ENCODE data around the gene TIMP2. TPM values are rescaled to one million over a fixed set of nuclear protein-coding genes. Genes with fewer than 3 reads are reported as not detected.
"Not testable (repeated sequence)": the region's sequence is repeated elsewhere in the genome, so short reads cannot be mapped to it uniquely, and the experiment has no call there.

The TIMP2 gene
- total RNA-seq, 1 experiment from 2014 or later = 60.5 TPM

GRCh38 chr17:78912082-78912481 is 13.1 kb downstream of the TIMP2 start:
- ChIA-PET CTCF (no interaction called here), POLR2A (ENCODE audit: low non-redundant PET) (no interaction called here)
- H3K36me3 ChIP-seq (ENCODE audit: insufficient read depth, low read length, poor library complexity, severe bottlenecking) = no peaks in the 10 kb centered on the region
- DNase-seq (ENCODE audit: low spot score) = no peak
- H3K27me3 ChIP-seq (replicated peaks; ENCODE audit: insufficient read depth, low read depth, low read length, poor library complexity) = no peaks in the 10 kb centered on the region
- intact Hi-C loops (cut with micrococcal nuclease; ENCODE audit: unreplicated experiment) = no loop called here
- no TSS peak for BruUV-seq (replicated peaks)
- no peak for TF ChIP-seq CTCF (conservative IDR thresholded peaks at IDR 0.05; ENCODE audit: low read depth, low read length)
- no peak for TF ChIP-seq EZH2 (IDR thresholded peaks at IDR 0.05; ENCODE audit: borderline replicate concordance, low read depth, low read length, poor library complexity, severe bottlenecking)
- H3K4me1 ChIP-seq (ENCODE audit: insufficient read depth, low read length, poor library complexity, severe bottlenecking) = no peaks in the 10 kb centered on the region
- H3K9me3 ChIP-seq (ENCODE audit: low read depth, low read length, poor library complexity, severe bottlenecking) = no peaks in the 10 kb centered on the region
- no peak overlapping the region for H3K4me3 ChIP-seq (ENCODE audit: low read depth, low read length, poor library complexity, severe bottlenecking)
- H3K27ac ChIP-seq (ENCODE audit: low read depth, low read length, poor library complexity, severe bottlenecking) = no peak overlapping the region

GRCh38 chr17:78911543-78911942 is 13.6 kb downstream of the TIMP2 start:
- H3K27me3 ChIP-seq (replicated peaks; ENCODE audit: insufficient read depth, low read depth, low read length, poor library complexity); H3K9me3 ChIP-seq (ENCODE audit: low read depth, low read length, poor library complexity, severe bottlenecking); CTCF ChIA-PET; H3K27ac ChIP-seq (ENCODE audit: low read depth, low read length, poor library complexity, severe bottlenecking); intact Hi-C loops (cut with micrococcal nuclease; ENCODE audit: unreplicated experiment); DNase-seq (ENCODE audit: low spot score); H3K36me3 ChIP-seq (ENCODE audit: insufficient read depth, low read length, poor library complexity, severe bottlenecking); H3K4me1 ChIP-seq (ENCODE audit: insufficient read depth, low read length, poor library complexity, severe bottlenecking); H3K4me3 ChIP-seq (ENCODE audit: low read depth, low read length, poor library complexity, severe bottlenecking); BruUV-seq (replicated peaks): not testable (repeated sequence)
- POLR2A ChIA-PET (ENCODE audit: low non-redundant PET) = interaction anchor here (0.7 kb wide), 1 partner anchor 10 kb away, joined by 3 read pairs; no protein-coding TSS in a partner anchor

- BruUV-seq (replicated peaks) = no TSS peak
- no peaks in the 10 kb centered on the region for H3K9me3 ChIP-seq (ENCODE audit: low read depth, low read length, poor library complexity, severe bottlenecking)
- no peak for DNase-seq (ENCODE audit: low spot score)
- intact Hi-C loops (cut with micrococcal nuclease; ENCODE audit: unreplicated experiment) = no loop called here
- no peaks in the 10 kb centered on the region for H3K36me3 ChIP-seq (ENCODE audit: insufficient read depth, low read length, poor library complexity, severe bottlenecking)
- TF ChIP-seq EZH2 (IDR thresholded peaks at IDR 0.05; ENCODE audit: borderline replicate concordance, low read depth, low read length, poor library complexity, severe bottlenecking) (no peak), CTCF (conservative IDR thresholded peaks at IDR 0.05; ENCODE audit: low read depth, low read length) (no peak)
- no peaks in the 10 kb centered on the region for H3K27me3 ChIP-seq (replicated peaks; ENCODE audit: insufficient read depth, low read depth, low read length, poor library complexity)
- no peak overlapping the region for H3K27ac ChIP-seq (ENCODE audit: low read depth, low read length, poor library complexity, severe bottlenecking)
- no peaks in the 10 kb centered on the region for H3K4me1 ChIP-seq (ENCODE audit: insufficient read depth, low read length, poor library complexity, severe bottlenecking)
- ChIA-PET CTCF (interaction anchor here (0.6 kb wide), 1 partner anchor 24 kb away, joined by 3 read pairs; no protein-coding TSS in a partner anchor), POLR2A (ENCODE audit: low non-redundant PET) (interaction anchor here (0.5 to 0.7 kb wide), 2 partner anchors 10 to 73 kb away, joined by 3 read pairs; no protein-coding TSS in a partner anchor)
- H3K4me3 ChIP-seq (ENCODE audit: low read depth, low read length, poor library complexity, severe bottlenecking) = no peak overlapping the region
These were observed 14.5 kb downstream of the TIMP2 start for GRCh38 chr17:78910497-78911284.

Data from A673 (cell line).